G401 (cell line): ENCODE data around the gene TAMALIN. TPM values are rescaled to one million over a fixed set of nuclear protein-coding genes. Genes with fewer than 3 reads are reported as not detected.
A peak's percentile ranks its signal among the peaks of the same experiment; 100 is the strongest.

Source experiments
- DNase-seq: peaks from one replicate; pipeline ENCODE4 v3.0.0-alpha.2; 2015; ENCODE audit warnings: low spot score
- in situ Hi-C: cut with HindIII; loops from 2 replicates; pipeline ENCODE4 v1.10.0; 2016; ENCODE audit warnings: low sequenced_read_pairs, mixed read lengths
- total RNA-seq: library from RNA; depleted of rRNA; stranded (reverse); fragments of >200 nt; shearing (Covaris generic); gene quantifications from 2 replicates; pipeline ENCODE4 v1.2.3, GENCODE V29; 2014

The TAMALIN gene
- total RNA-seq, 1 experiment from 2014 or later, result 33.3 TPM

GRCh38 chr12:52010692-52011601 is 4.2 kb downstream of the TAMALIN start:
- in situ Hi-C loops, result no loop called here
- no peak for DNase-seq

- DNase-seq, result no peak
- in situ Hi-C loops, result no loop called here
Measured at GRCh38 chr12:52011602-52012214, 5.0 kb downstream of the TAMALIN start.

- in situ Hi-C loops, result no loop called here
- DNase-seq, result no peak
Measured at GRCh38 chr12:52013626-52014310, 7.0 kb downstream of the TAMALIN start.

GRCh38 chr12:52014567-52015530 is 8.1 kb downstream of the TAMALIN start:
- in situ Hi-C loops, result no loop called here
- DNase-seq, result no peak

- no peak for DNase-seq
- in situ Hi-C loops, result no loop called here
Measured at GRCh38 chr12:52015532-52016041, 8.8 kb downstream of the TAMALIN start.

GRCh38 chr12:52018433-52019112 is 11.8 kb downstream of the TAMALIN start:
- DNase-seq, result no peak
- in situ Hi-C loops, result no loop called here

GRCh38 chr12:52019113-52019770 is 12.5 kb downstream of the TAMALIN start:
- no peak for DNase-seq
- in situ Hi-C loops, result no loop called here

GRCh38 chr12:52020539-52021336 is 14.0 kb downstream of the TAMALIN start:
- DNase-seq, result peak; percentile 42
- in situ Hi-C loops, result loop anchor here (5.0 kb wide), 1 partner anchor 72 kb away; no protein-coding TSS in a partner anchor

GRCh38 chr12:52022841-52023181 is 16.1 kb downstream of the TAMALIN start:
- in situ Hi-C loops, result loop anchor here (5.0 kb wide), 1 partner anchor 69 kb away; no protein-coding TSS in a partner anchor

GRCh38 chr12:52023182-52023975 is 16.6 kb downstream of the TAMALIN start:
- peak; percentile 49 for DNase-seq
- in situ Hi-C loops, result loop anchor here (5.0 kb wide), 1 partner anchor 69 kb away; no protein-coding TSS in a partner anchor

More at GRCh38 chr12:52022841-52023181, 16.1 kb downstream of the TAMALIN start:
- DNase-seq, result no peak

- DNase-seq, result no peak
- in situ Hi-C loops, result loop anchor here (5.0 kb wide), 1 partner anchor 68 kb away; no protein-coding TSS in a partner anchor
Measured at GRCh38 chr12:52023976-52024688, 17.4 kb downstream of the TAMALIN start.

GRCh38 chr12:52024845-52025230 is 18.1 kb downstream of the TAMALIN start:
- in situ Hi-C loops, result loop anchor here (5.0 kb wide), 1 partner anchor 67 kb away; no protein-coding TSS in a partner anchor
- no peak for DNase-seq

- in situ Hi-C loops, result no loop called here
Measured at GRCh38 chr12:52026263-52026662, 19.5 kb downstream of the TAMALIN start.

GRCh38 chr12:52027085-52027843 is 20.5 kb downstream of the TAMALIN start:
- in situ Hi-C loops, result no loop called here
- no peak for DNase-seq

More at GRCh38 chr12:52026263-52026662, 19.5 kb downstream of the TAMALIN start:
- no peak for DNase-seq

GRCh38 chr12:52029685-52030084 is 22.9 kb downstream of the TAMALIN start:
- in situ Hi-C loops, result no loop called here
- DNase-seq, result no peak
